DOHH2 (cell line): ENCODE results near the gene ZNF605.
"Not testable (repeated sequence)": the region's sequence is repeated elsewhere in the genome, so short reads cannot be mapped to it uniquely, and the experiment has no call there.

Source experiments
- H3F3A ChIP-seq: fragments of 200-600 bp; sonication (generic), shearing (Covaris generic); 2 replicates; pipeline ENCODE4 v1.6.0; 2016; ENCODE audit warnings: antibody characterized with exemption, mild to moderate bottlenecking; ENCODE audit not compliant: control insufficient read depth, insufficient read depth
- H3K27ac ChIP-seq: fragments of 200-600 bp; sonication (generic); 2 replicates; pipeline ENCODE4 v1.5.1; 2014; ENCODE audit warnings: low read depth, mild to moderate bottlenecking, low read length, moderate library complexity
- H3K27me3 ChIP-seq: fragments of 200-600 bp; sonication (generic); 2 replicates; pipeline ENCODE4 v1.6.1; 2014; ENCODE audit warnings: mild to moderate bottlenecking, low read length, mixed read lengths; ENCODE audit not compliant: control insufficient read depth
- H3K36me3 ChIP-seq: fragments of 200-600 bp; sonication (generic); 2 replicates; pipeline ENCODE4 v1.6.1; 2014; ENCODE audit warnings: mild to moderate bottlenecking, low read length, moderate library complexity, mixed read lengths; ENCODE audit not compliant: control insufficient read depth
- H3K4me1 ChIP-seq: fragments of 200-600 bp; sonication (generic); 2 replicates; pipeline ENCODE4 v1.6.1; 2014; ENCODE audit warnings: mild to moderate bottlenecking, low read length, mixed read lengths; ENCODE audit not compliant: control insufficient read depth
- H3K4me2 ChIP-seq: fragments of 200-600 bp; sonication (generic); 2 replicates; pipeline ENCODE4 v1.6.0; 2014; ENCODE audit warnings: mild to moderate bottlenecking, low read length, moderate library complexity
- H3K4me3 ChIP-seq: fragments of 200-600 bp; sonication (generic); 2 replicates; pipeline ENCODE4 v1.5.1; 2014; ENCODE audit warnings: mild to moderate bottlenecking, low read length, mixed read lengths
- H3K79me2 ChIP-seq: fragments of 200-600 bp; sonication (generic); 2 replicates; pipeline ENCODE4 v1.6.1; 2014; ENCODE audit warnings: mild to moderate bottlenecking, low read length, mixed read lengths; ENCODE audit not compliant: control insufficient read depth
- H3K9me2 ChIP-seq: fragments of 200-600 bp; sonication (generic); replicated peaks from 2 replicates; pipeline ENCODE4 v1.6.1; 2014; ENCODE audit warnings: mild to moderate bottlenecking, low read length, mixed read lengths; ENCODE audit not compliant: control insufficient read depth
- H3K9me3 ChIP-seq: fragments of 200-600 bp; sonication (generic); 2 replicates; pipeline ENCODE4 v1.6.1; 2014; ENCODE audit warnings: antibody characterized with exemption, low read length, mixed read lengths; ENCODE audit not compliant: control insufficient read depth, insufficient read depth
- H4K20me1 ChIP-seq: fragments of 200-600 bp; sonication (generic); 2 replicates; pipeline ENCODE4 v1.6.0; 2014; ENCODE audit warnings: low read depth, mild to moderate bottlenecking, antibody characterized with exemption, low read length, moderate library complexity; ENCODE audit not compliant: control insufficient read depth, insufficient read depth
- CTCF ChIP-seq: fragments of 200-600 bp; sonication (generic); IDR thresholded peaks from one replicate; pipeline ENCODE4 v1.5.1; 2014; ENCODE audit warnings: antibody characterized with exemption, mild to moderate bottlenecking, low read depth, low read length; ENCODE audit not compliant: poor library complexity, severe bottlenecking
- EZH2phosphoT487 ChIP-seq: fragments of 200-600 bp; sonication (generic); IDR thresholded peaks from 2 replicates; pipeline ENCODE4 v1.6.1; 2017; ENCODE audit warnings: borderline replicate concordance, mild to moderate bottlenecking, antibody characterized with exemption, low read length, moderate library complexity, mixed read lengths

ZNF605 gene

GRCh38 chr12:132942611-132943010 is 13.5 kb downstream of the ZNF605 start:
- H3K36me3 ChIP-seq = peaks cover 17% of the 10 kb centered on the region
- H3K9me3 ChIP-seq = peaks cover 26% of the 10 kb centered on the region

DNA sequence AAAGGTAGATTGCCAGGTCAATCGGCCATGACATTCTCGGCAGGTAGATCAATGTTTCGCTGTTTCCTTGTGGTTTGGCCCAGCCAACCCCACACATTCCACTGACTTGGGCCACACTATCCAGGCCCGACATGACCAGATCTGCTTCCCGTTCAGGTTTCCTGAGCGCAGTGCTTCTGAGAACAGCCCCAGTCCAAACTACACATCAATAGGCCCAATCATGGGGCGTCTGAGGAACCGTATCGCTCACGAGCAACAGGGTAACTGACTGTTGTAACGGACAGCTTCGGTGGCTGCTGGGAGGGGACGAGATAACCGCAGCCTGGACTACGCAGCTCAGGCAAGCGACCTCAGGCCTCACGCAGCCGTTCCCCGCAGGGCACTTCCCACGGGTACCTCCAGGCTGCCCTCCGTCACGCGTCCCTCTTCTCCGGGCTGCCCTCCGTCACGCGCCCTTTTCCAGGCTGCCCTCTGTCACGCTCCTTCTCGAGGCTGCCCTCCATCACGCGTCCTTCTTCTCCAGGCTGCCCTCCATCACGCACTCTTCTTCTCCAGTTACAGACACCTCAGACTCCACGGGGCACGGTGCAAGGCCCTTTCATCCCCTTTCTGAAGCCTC is 14.7 kb downstream of the ZNF605 start:
- no peaks in the 10 kb centered on the region for H3K4me1 ChIP-seq
- TF ChIP-seq EZH2phosphoT487 (no peak), CTCF (no peak)
- H3K4me2 ChIP-seq = no peak overlapping the region
- H3K27me3 ChIP-seq = no peaks in the 10 kb centered on the region
- H3K4me3 ChIP-seq = no peak overlapping the region
- H3K9me2 ChIP-seq = no peaks in the 10 kb centered on the region
- no peaks in the 10 kb centered on the region for H3F3A ChIP-seq
- H3K27ac ChIP-seq = no peak overlapping the region
- H3K9me3 ChIP-seq = peaks cover 26% of the 10 kb centered on the region
- no peaks in the 10 kb centered on the region for H4K20me1 ChIP-seq
- peaks cover 17% of the 10 kb centered on the region for H3K36me3 ChIP-seq
- no peaks in the 10 kb centered on the region for H3K79me2 ChIP-seq

More at GRCh38 chr12:132942611-132943010, 13.5 kb downstream of the ZNF605 start:
- H3K27me3 ChIP-seq = no peaks in the 10 kb centered on the region
- H3K4me1 ChIP-seq = no peaks in the 10 kb centered on the region
- no peaks in the 10 kb centered on the region for H3K9me2 ChIP-seq
- H3K4me3 ChIP-seq = no peak overlapping the region
- no peak overlapping the region for H3K4me2 ChIP-seq
- H3K27ac ChIP-seq = no peak overlapping the region
- H4K20me1 ChIP-seq = no peaks in the 10 kb centered on the region
- TF ChIP-seq EZH2phosphoT487 (no peak), CTCF (no peak)
- no peaks in the 10 kb centered on the region for H3K79me2 ChIP-seq
- no peaks in the 10 kb centered on the region for H3F3A ChIP-seq

- no peaks in the 10 kb centered on the region for H3K9me2 ChIP-seq
- no peaks in the 10 kb centered on the region for H4K20me1 ChIP-seq
- no peak overlapping the region for H3K27ac ChIP-seq
- H3K4me1 ChIP-seq = no peaks in the 10 kb centered on the region
- TF ChIP-seq EZH2phosphoT487 = no peak
- TF ChIP-seq CTCF = no peak
- no peak overlapping the region for H3K4me2 ChIP-seq
- H3F3A ChIP-seq = no peaks in the 10 kb centered on the region
- H3K4me3 ChIP-seq = no peak overlapping the region
- H3K9me3 ChIP-seq = peaks cover 23% of the 10 kb centered on the region
- no peaks in the 10 kb centered on the region for H3K79me2 ChIP-seq
- H3K27me3 ChIP-seq = no peaks in the 10 kb centered on the region
- H3K36me3 ChIP-seq = peaks cover 12% of the 10 kb centered on the region
Observed at GRCh38 chr12:132940071-132940719, 15.9 kb downstream of the ZNF605 start.

DNA sequence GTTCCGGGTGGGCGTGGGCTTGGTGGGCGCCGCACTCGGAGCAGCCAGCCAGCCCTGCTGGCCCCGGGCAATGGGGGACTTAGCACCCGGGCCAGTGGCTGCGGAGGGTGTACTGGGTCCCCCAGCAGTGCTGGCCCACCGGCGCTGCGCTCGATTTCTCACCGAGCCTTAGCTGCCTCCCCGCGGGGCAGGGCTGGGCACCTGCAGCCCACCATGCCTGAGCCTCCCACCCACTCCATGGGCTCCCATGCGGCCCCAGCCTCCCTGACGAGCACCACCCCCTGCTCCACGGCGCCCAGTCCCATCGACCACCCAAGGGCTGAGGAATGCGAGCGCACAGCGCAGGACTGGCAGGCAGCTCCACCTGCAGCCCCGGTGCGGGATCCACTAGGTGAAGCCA is 17.3 kb downstream of the ZNF605 start:
- not testable (repeated sequence) for H3K27me3 ChIP-seq, H3K4me3 ChIP-seq, H3K4me1 ChIP-seq, H3K9me2 ChIP-seq, H3K79me2 ChIP-seq, H3K27ac ChIP-seq, H3K36me3 ChIP-seq, H4K20me1 ChIP-seq, H3F3A ChIP-seq, H3K4me2 ChIP-seq
- H3K9me3 ChIP-seq = peaks cover 23% of the 10 kb centered on the region
